ENCODE measurements around the gene VAMP8. TPM values are rescaled to one million over a fixed set of nuclear protein-coding genes. Genes with fewer than 3 reads are reported as not detected.

Gene VAMP8
- total RNA-seq, 1 donor from 2014 or later, result 86.1 TPM

Other genes starting within 250 kb of the VAMP8 start
- gene TGOLN2, start 249.6 kb upstream of the VAMP8 start, total RNA-seq, result 102 and 104 TPM in 2 replicates
- gene RETSAT, start 223.1 kb upstream of the VAMP8 start, total RNA-seq, result 23.4 and 25.9 TPM in 2 replicates
- gene ELMOD3, start 222.8 kb upstream of the VAMP8 start, total RNA-seq, result 13.8 and 15.9 TPM in 2 replicates
- 35.5 and 38.2 TPM in 2 replicates for gene CAPG, start 167.2 kb upstream of the VAMP8 start, total RNA-seq
- gene SH2D6, start 158.9 kb upstream of the VAMP8 start, total RNA-seq, result 0.34 and 0.70 TPM in 2 replicates
- 461 and 480 TPM in 2 replicates for gene MAT2A, start 38.4 kb upstream of the VAMP8 start, total RNA-seq
- gene GGCX, start 16.1 kb upstream of the VAMP8 start, total RNA-seq, result 26.2 and 28.3 TPM in 2 replicates
- gene VAMP5, start 6.8 kb downstream of the VAMP8 start, total RNA-seq, result 31.7 and 40.0 TPM in 2 replicates
- 111 and 116 TPM in 2 replicates for gene RNF181, start 18.2 kb downstream of the VAMP8 start, total RNA-seq
- 7.0 and 8.9 TPM in 2 replicates for gene TMEM150A, start 25.1 kb downstream of the VAMP8 start, total RNA-seq
- 36.3 and 36.7 TPM in 2 replicates for gene C2orf68, start 34.5 kb downstream of the VAMP8 start, total RNA-seq
- 90.2 and 93.1 TPM in 2 replicates for gene USP39, start 38.6 kb downstream of the VAMP8 start, total RNA-seq
- gene SFTPB, start 90.6 kb downstream of the VAMP8 start, total RNA-seq, result not detected in 2 replicates
- 141 and 152 TPM in 2 replicates for gene GNLY, start 116.8 kb downstream of the VAMP8 start, total RNA-seq
- gene ATOH8, start 176.4 kb downstream of the VAMP8 start, total RNA-seq, result 0.29 and 0.47 TPM in 2 replicates

Measured in activated T-helper 1 cell treated with anti-CD3 and anti-CD28 coated beads, Interleukin-12 subunit alpha, Interleukin-12 subunit beta, Interleukin-2, Interleukin-4 antibody, amounts not matched to agents 30 ng/mL and 10 ng/mL and 1 ng/mL, durations not matched to agents 14 hours and 24 hours and 36 hours (primary cell).